ENCODE data around the gene CSNK1G2. TPM values are rescaled to one million over a fixed set of nuclear protein-coding genes. Genes with fewer than 3 reads are reported as not detected.
"Not testable (repeated sequence)": the region's sequence is repeated elsewhere in the genome, so short reads cannot be mapped to it uniquely, and the experiment has no call there.

Gene CSNK1G2
- total RNA-seq, 1 donor from 2014 or later, result 31.4 TPM

DNA sequence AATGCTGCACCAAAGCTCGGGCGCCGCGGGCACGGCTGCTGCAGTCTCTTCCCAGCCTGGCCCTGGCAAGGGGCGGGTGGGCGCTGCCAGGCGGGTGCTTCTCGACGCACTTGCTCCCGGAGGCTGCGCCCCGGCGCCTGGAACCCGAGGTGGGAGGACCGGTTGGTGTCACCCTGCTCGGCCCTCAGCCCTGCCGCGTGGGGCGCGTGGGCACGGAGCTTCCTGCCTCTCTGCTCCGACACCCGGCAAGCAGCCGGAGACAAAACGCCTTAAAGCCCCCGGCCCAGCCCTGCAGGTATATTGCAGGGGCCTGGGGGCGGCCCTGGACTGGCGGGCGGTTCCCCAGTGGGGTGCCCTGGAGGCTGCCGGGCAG is 39.8 kb downstream of the CSNK1G2 start:
- DNase-seq (ENCODE audit: low spot score), result no peak
- intact Hi-C loops (cut with DNase I), result no loop called here

DNA sequence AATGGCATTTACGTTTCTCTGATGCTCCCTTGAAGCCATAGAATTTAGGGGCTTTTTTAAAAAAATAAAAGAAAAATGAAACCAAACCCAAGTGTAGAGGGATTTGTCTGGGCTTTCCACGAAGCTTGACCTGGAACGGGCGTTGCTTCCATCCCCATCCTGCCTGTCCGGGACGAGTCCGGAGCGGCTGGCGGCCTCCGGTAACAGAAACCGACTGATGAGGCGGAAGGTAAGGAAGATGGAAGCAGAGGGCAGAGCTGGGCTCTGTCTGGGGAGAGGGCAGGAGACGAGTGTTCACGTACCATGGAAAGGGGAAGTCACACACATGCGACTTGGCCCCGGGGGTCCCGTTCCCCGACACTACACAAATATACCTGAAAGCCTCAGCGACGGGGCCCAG is 40.3 kb downstream of the CSNK1G2 start:
- no peak for DNase-seq (ENCODE audit: low spot score)
- intact Hi-C loops (cut with DNase I), result no loop called here

DNA sequence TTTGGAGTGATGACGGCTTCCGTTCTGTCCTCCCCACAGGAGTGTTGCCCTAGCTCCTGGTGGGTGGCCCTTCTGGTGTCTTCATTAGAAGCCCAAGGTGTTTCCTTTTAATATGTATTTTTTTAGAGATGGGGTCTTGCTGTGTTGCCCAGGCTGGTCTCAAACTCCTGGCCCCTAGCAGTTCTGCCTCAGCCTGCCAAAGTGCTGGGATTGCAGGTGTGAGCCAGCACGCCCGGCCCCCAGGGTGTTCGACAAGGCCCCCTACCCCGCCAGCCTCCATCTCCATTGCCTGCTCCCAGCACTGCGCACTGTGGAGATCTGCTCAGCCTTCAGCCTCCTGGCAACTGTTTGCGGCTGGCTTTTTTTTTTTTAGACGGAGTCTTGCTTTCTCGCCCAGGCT is 43.4 kb downstream of the CSNK1G2 start:
- intact Hi-C loops (cut with DNase I), result no loop called here
- DNase-seq (ENCODE audit: low spot score), result no peak

DNA sequence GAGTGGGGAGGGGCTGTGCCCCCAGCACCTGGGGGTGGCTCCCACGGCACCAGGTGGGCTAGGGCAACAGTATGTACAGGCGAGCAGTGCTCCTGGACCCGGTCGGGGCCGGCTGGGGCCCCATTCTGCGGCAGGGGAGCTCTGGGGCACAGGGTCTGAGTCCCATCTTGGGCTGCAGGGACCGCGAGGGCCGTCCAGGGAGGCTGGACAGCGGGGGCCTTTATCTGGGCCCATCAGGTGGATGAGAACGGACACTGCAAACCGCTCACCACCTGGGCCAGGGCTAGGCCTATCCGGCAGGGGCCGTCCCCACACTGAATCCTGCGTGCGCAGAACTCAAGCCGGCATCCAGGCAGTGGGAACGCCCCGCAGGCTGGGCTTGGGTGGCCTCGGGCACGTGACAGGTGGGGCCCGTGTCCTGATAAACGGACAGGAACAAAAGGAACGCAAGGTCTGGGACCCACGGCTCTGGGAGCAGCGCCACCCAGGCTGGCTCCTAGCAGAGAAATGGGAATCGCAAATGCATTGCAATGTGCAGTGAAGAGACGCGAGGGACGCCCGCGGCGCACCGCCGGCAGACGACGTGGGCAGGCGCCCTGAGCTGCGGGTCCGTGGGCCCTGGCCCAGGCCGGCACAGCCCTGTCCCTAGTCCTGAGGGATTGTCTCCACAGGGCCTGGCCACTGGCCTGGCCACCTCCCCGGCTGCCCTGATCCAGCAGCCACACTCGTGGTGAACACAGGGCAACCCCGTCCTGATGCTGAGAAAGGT is 44.8 kb downstream of the CSNK1G2 start:
- intact Hi-C loops (cut with DNase I), result no loop called here
- DNase-seq (ENCODE audit: low spot score), result no peak

DNA sequence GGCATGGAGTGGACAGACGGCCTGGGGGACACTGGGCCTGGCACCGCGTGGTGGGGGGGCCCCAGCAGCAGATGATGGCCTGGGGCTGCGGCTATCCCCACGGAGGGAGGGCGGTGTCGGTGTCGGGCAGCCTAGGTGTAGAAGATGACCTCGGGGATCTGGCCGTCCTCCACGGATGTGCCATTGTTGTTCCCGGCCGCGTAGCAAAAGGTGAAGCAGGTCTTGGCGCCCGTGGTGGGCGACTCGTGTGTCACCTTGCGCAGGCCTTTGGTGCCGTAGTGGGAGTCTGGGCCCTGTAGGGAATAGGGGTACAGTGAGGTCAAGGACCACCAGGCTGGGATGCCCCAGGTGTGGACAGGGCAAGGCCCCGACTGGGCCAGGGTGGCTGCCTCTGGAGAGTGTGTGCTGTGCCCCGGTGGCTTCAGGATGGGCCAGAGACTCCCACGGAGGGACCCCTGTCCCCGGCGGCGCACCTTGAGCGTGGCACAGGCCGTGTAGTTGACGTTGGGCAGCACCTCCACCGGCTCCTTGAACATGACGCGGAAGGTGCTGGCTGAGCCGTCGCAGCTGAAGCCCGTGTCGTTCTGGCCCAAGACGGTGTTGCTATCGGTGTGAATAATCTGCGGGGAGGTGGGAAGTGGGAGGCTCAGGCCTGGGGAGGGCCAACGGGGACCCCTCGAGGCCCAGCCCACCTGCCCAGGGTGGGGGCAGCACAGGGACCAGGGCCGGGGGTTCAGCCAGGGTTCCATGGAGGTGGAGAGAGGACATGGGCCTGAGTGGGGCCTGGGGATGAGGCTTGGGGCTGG is 45.6 kb downstream of the CSNK1G2 start:
- intact Hi-C loops (cut with DNase I), result no loop called here
- no peak for DNase-seq (ENCODE audit: low spot score)

DNA sequence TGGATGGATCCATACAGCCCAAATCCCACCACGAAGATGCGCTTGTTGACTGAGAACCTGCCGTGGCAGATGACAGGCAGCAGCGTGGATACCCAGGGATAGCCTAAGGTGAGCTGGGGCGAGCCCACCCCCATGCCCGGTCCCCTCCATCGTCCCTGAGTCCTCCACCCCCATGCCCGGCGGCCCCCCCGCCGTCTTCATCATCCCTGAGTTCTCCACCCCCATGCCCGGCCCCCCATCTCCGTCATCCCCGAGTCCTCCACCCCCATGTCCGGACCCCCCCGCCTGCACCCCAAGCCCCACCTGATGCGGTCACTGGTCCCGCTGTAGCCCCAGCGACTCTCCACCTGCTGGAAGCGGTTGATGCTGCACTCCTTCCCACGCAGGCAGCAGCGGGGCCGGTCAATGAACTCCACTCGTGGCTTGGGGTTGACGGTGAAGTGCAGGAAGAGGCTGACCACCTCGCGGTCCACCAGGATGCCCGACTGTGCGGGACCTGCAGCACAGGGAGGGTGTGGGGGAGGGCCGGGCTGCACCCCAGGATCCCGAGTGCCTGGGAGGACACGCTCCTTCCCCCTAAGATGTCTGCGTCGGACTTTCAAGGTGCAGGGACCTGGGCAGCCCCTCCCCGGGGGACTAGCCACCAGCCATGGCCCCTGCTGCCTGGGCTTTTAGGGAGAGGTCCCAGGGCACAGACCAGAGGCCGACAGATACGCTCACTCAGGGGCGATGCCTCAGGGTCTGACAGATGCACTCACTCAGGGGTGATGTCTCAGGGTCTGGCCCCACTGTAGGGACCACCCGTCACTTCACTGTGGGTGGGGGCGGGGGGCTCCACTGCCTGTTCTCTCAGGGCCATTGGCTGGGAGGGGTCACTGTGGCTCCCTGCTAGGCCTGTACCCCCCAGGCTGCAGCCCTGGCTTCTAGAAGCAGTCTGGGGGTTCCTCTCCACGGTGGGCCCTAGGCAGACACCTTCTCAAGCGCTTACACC is 46.5 kb downstream of the CSNK1G2 start:
- no peak for DNase-seq (ENCODE audit: low spot score)
- intact Hi-C loops (cut with DNase I), result no loop called here

DNA sequence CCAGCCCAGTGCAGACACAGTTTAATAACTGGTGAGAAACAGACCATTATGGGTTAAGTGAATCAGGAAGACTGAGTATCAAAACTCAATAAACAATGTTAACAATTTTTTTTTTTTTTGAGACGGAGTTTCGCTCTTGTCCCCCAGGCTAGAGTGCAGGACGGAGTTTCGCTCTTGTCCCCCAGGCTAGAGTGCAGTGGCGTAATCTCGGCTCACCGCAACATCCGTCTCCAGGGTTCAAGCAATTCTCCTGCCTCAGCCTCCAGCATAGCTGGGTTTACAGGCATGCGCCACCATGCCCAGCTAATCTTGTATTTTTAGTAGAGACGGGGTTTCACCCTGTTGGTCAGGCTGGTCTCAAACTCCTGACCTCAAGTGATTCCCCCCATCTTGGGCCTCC is 47.5 kb downstream of the CSNK1G2 start:
- DNase-seq (ENCODE audit: low spot score); intact Hi-C loops (cut with DNase I): not testable (repeated sequence)

DNA sequence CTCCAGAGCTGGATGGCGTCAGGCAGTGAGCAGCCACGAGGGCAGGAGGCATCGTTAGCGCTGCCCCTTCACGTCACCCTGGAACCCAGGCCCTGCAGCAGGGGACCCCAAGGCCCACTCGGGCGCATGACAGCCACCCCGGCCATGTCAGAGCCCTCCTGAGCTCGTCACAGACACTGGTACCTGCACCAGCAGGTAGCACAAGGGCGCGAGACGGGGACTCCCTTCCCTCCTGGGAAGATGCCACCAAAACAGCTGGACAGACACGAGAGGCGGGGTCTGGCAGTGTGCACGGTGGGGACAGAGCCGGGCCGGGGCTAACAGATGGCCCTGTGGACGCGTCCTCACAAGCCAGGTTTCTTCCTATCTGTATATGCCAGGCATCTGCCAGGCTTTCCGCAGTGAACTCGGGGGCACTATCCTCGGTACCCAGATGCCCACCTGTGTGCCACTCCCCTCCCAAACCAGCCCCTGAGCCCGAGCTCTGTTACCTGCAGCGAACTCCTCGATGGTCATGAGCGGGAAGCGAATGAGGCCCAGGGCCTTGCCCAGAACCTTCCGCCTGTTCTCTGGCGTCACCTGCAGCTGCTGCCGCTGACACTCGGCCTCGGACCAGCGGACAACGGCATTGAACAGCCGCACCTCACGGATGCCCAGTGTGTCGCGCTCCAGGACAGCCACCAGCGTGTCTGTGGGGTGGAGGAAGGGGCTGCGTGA is 48.7 kb downstream of the CSNK1G2 start:
- no peak for DNase-seq (ENCODE audit: low spot score)

DNA sequence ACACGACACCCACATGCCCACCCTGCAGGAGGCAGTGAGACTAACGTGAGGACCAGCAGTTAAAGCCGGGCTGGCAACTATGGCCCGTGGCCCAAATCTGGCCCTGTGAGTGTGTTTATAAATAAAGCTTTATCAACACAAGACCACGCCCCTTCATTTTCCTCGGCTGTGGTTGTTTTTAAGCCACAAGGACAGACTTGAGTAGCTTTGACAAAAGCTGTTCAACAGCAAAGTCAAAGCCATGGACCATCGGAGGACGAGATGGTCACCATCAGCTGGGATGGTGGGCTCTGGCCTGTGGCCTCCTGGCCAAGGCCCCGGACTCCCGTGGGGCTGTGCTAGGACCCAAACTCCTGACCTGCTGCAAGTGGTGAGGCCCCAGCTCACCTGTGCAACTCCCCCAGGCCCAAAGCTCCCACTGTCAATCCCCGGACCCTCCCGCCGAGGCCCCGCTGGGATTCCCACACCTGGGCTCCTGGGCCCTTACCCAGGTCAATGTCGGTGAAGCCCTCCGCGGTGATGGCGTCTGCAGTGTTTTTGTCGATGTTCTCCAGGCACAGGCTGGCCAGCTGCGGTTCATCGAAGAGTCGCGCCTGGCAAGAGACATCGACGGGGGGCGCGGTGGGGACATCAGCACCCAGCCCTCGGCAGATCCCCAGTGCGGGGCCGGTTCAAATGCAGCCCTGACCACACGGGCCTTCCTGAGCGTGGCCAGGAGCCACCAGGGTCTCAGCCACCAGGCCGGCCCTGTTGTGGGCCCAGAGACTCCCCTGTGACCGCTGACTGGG is 49.5 kb downstream of the CSNK1G2 start:
- intact Hi-C loops (cut with DNase I), result no loop called here
- DNase-seq (ENCODE audit: low spot score), result no peak

More for the DNA sequence above, 48.7 kb downstream of the CSNK1G2 start:
- intact Hi-C loops (cut with DNase I), result no loop called here

DNA sequence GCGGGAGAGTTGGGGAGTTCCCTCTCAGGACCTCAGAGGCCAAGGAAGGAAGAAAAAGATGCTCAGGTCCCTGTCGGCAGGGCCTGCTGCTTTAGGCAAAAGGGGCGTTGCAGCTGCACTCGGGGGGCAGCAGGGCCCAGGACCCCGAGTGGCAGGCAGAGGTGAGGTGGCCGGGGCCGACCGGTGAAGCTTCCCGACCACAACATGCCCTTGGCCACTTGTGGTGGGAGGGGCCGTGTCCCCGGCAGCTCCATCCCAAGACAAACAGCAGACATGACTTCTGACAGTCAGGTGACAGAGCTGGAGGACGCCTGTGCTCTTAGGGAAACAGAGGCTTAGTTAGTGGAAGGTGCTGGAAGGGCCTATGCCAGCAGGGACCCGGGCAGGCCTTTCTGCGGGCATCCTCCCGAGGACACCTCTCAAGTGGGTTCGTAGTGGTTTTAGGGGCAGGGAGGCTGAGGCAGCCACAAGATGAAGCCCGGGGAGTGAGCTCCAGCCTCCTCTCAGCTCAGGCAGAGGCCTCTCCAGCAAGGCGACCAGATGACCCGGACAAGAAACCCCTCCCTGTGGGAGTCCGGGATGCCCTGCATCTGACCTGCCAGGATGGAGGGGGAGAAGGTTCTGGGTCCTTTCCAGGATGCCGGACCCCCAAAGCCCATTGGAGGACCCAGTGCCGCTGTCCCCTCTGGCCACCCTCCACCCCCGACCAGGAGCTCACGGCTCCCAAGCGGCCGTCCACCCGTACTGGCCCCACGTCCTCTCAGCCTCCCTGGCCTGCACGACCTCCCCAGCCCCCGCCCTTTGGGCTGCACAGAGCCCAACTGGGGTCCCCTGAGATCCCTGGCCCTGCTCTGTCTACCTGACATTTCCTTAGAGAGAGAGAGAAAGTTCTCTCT is 50.3 kb downstream of the CSNK1G2 start:
- no peak for DNase-seq (ENCODE audit: low spot score)
- intact Hi-C loops (cut with DNase I), result no loop called here

DNA sequence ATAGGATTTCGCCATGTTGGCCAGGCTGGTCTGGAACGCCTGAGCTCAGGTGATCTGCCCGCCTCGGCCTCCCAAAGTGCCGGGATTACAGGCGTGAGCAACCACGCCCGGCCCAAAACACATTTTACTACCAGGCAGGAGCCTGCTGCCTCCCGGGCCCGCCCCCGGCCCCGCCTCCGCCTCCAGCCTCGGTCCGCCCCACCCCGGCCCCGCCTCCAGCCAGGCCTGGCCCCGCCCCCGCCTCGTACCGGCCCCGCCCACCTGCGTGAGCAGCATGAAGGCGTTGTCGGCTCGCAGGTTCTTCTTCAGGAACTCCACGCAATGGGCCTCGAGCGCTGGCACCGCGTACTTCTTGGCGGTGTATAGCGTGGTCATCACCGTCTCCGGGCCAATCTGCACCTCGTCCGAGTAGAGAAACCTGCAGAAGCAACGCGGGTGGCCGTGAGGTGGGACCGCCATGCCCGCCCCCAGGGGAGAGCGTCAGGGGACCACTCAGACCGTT is 51.8 kb downstream of the CSNK1G2 start:
- no peak for DNase-seq (ENCODE audit: low spot score)
- intact Hi-C loops (cut with DNase I), result no loop called here

DNA sequence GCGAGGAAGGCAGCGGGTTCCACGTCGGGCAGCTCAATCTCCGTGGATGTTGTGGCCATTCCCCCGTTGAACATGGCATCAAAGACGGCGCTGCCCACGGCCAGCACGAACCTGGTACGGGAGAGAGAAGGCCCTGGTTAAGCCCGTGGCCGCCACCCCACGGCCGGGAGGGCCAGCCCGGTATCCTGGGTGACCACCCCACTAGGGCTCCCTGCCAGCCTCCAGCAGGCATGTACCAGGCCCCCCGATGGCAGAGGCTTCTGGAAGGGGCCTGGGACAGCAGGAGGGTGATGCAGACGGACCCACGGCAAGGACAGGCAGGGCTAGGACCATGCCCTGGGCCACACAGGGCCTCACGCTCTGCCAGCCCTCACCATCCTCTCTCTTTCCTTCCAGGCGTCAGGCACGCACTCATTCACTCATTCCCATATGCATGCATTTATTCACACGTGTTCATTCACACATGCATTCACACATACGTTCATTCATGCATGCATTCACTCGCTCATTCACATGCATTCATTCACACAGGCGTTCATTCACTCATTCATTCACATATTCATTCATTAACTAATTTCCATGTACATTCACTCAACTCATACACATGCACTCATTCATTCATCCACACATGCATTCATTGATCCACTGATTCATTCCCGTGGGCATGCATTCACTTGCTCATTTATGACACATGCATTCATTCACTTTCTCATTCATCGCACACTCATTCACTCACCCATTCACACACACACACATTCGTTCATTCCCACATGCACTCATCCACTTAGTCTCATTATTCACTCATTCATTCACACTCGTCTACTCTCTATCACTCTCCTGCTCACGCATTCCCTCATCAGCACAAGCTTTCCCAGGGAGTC is 56.6 kb downstream of the CSNK1G2 start:
- DNase-seq (ENCODE audit: low spot score), result no peak
- intact Hi-C loops (cut with DNase I), result no loop called here

DNA sequence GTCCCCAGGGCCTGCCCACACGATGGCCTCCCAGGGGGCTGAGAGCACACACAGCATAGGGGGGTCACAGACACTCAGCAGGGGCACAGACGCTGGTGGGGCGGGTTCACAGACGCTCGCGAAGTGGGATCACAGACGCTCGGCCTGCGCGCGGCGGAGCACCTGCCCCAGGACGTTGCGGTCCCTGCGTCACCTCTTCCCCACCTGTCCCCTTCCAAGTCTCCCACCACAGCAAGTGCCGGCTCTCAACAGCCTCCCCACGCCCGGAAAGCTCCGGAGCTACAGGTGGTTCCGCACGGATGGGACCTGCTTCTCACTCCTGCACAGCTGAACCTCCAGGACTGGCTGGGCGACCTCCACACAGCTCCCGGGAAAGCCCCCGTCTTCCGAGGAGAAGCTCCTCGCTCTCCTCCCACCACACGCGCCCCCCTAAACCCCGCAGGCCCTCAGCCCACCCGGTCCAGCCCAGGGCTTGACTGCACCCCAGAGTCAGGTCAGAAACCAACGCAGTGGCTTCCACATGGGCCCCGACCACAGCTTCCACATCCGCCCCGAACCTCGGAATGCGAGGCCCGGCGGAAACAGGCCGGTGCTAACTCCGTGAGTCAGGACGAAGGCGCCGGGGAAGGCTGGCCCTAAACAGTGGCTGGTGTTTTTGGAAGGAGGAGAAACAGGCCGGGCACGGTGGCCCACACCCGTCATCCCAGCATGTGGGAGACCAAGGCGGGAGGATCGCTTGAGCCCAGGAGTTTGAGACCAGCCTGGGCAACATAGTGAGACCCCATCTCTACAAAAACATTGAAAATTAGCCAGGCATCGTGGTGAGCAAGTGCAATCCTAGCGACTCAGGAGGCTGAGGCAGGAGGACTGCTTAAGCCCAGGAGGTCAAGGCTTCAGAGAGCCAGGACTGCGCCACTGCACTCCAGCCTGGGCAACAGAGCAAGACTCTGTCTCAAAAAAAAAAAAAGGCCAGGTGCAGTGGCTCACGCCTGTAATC is 58.0 kb downstream of the CSNK1G2 start:
- intact Hi-C loops (cut with DNase I), result no loop called here
- DNase-seq (ENCODE audit: low spot score), result no peak

DNA sequence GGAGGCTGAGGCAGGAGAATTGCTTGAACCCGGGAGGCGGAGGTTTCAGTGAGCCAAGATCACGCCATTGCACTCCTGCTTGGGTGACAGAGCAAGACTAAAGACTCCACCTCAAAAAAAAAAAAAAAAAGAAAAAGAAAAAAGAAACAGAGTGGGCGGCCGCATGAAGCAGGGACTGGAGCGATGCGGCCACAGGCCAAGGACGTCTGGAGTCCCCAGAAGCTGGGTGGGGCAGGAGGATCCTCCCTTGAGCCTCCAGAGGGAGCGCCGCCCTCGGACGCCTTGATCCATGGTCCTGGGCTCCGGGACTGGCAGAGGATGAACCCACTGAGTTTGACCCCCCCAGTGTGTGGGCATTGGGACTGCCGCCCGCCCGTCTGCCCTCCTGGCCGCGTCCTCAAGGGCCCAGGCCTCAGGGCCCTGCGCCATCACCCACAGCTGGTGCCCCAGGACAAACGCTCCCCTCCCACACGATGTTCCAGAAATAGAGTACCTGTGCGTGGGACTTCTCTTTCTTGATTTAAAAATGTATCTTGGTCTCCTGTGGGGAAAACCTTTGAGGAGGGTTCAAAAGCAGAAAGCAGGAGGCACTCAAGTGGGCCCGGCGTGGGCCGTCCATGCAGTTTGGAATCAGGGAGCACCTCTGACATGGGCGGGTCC is 59.0 kb downstream of the CSNK1G2 start:
- DNase-seq (ENCODE audit: low spot score), result no peak
- intact Hi-C loops (cut with DNase I), result no loop called here

DNA sequence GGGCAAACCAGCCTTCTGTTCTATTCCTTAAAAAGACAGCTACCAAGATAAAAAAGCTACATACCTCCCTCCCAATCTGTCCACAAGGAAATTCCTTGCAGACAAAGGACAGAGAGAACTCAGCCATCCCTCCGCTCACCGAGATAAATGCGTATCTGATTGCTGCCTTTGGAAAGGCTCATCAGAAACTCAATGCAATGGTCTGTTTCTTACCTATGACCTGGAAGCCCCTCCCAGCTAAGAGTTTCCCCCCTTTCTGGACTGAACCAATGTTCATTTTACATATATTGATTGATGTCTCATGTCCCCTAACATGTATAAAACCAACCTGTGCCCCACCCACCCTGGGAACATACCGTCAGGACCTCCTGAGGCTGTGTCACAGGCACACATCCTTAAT is 62.9 kb downstream of the CSNK1G2 start:
- intact Hi-C loops (cut with DNase I), result no loop called here
- no peak for DNase-seq (ENCODE audit: low spot score)
